Common myeloid progenitor, CD34-positive (primary cell): ENCODE data around the gene FAM163B.
A peak's percentile ranks its signal among the peaks of the same experiment; 100 is the strongest.

Experiments used
- CTCF ChIA-PET: fragments of 350-600 bp; sonication (Branson Sonifier 250); formaldehyde crosslinking; loops from one replicate; lab custom pipeline; 2021; ENCODE audit warnings: antibody characterized with exemption; lab: Charles Lee
- POLR2A ChIA-PET: fragments of 350-600 bp; sonication (Branson Sonifier 250); formaldehyde crosslinking; loops from one replicate; lab custom pipeline; 2021; ENCODE audit warnings: antibody characterized with exemption; lab: Charles Lee
- DNase-seq, 3 donors: peaks; one replicate each; pipeline versions ENCODE4 v3.0.0 to v3.0.0-alpha.2; 2013
- H3K27ac ChIP-seq, 2 experiments: 1 replicate in 1 of 2; 2 replicates in 1 of 2; pipeline ENCODE4 v1.7.0; 2013; ENCODE audit warnings: inconsistent platforms in 2 of 2, low read length in 2 of 2, mild to moderate bottlenecking in 2 of 2, low read depth in 1 of 2, moderate library complexity in 1 of 2; ENCODE audit not compliant: severe bottlenecking in 2 of 2, insufficient read depth in 1 of 2, poor library complexity in 1 of 2
- H3K27me3 ChIP-seq, 5 experiments: replicated peaks in 2 of 5; 1 replicate in 3 of 5; 2 replicates in 2 of 5; pipeline versions ENCODE4 v1.6.1 to v1.7.0; 2013; ENCODE audit warnings: low read length in 4 of 5, mild to moderate bottlenecking in 2 of 5, moderate library complexity in 2 of 5, inconsistent platforms in 1 of 5; ENCODE audit not compliant: insufficient read depth in 5 of 5, control insufficient read depth in 4 of 5
- H3K36me3 ChIP-seq, 4 experiments: 1 replicate in 2 of 4; 2 replicates in 2 of 4; pipeline versions ENCODE4 v1.6.1 to v1.7.0; 2013; ENCODE audit warnings: low read length in 3 of 4, control low read depth in 1 of 4, mild to moderate bottlenecking in 1 of 4; ENCODE audit not compliant: control insufficient read depth in 4 of 4, insufficient read depth in 4 of 4
- H3K4me1 ChIP-seq, 4 experiments: 1 replicate in 3 of 4; 2 replicates in 1 of 4; pipeline versions ENCODE4 v1.6.1 to v1.7.1; 2013; ENCODE audit warnings: low read length in 3 of 4, mild to moderate bottlenecking in 3 of 4, control low read depth in 1 of 4, inconsistent platforms in 1 of 4, moderate library complexity in 1 of 4; ENCODE audit not compliant: control insufficient read depth in 4 of 4, insufficient read depth in 4 of 4; ENCODE audit errors: control extremely low read depth in 1 of 4
- H3K4me3 ChIP-seq, 7 experiments: 1 replicate in 4 of 7; 2 replicates in 3 of 7; pipeline versions ENCODE4 v1.5.1 to v1.7.0; 2013; ENCODE audit warnings: mild to moderate bottlenecking in 7 of 7, low read length in 6 of 7, moderate library complexity in 6 of 7, inconsistent platforms in 2 of 7, low read depth in 2 of 7, control low read depth in 1 of 7; ENCODE audit not compliant: insufficient read depth in 4 of 7, control insufficient read depth in 1 of 7; ENCODE audit errors: extremely low read depth in 1 of 7
- H3K9me3 ChIP-seq, 5 experiments: 1 replicate in 4 of 5; 2 replicates in 1 of 5; pipeline versions ENCODE4 v1.6.1 to v1.7.1; 2013; ENCODE audit warnings: low read length in 4 of 5, mild to moderate bottlenecking in 2 of 5, inconsistent platforms in 1 of 5, low read depth in 1 of 5, moderate library complexity in 1 of 5; ENCODE audit not compliant: control insufficient read depth in 4 of 5, insufficient read depth in 2 of 5; ENCODE audit errors: control extremely low read depth in 1 of 5
- WGBS: methylation state at CpG from one replicate; pipeline ENCODE4 v1.1.5; 2013; ENCODE audit not compliant: insufficient coverage; 5-methylcytosine and 5-hydroxymethylcytosine counted together

Gene FAM163B

DNA sequence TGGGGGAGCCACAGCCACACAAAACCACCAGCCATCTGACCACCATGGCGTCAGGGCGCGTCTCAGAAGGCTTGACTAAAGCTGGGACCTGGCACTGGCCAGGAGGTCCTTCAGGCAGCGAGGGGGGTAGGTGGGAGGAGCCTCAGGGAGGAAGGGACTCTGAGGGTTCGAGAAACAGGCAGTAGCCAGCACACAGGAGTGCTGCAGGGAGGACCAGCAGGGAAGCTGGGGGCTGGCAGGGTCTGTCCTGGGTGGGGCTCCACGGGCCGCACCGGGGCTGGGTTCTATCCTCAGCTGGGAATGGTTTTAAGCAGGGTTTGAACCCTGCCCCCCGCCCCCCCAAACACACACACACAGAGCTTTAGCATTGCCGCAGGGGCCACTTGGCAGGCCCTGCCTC lies 7.4 kb downstream of the FAM163B start:
- H3K36me3 ChIP-seq, result no peaks in the 10 kb centered on the region
- no peak overlapping the region for H3K4me3 ChIP-seq
- H3K4me1 ChIP-seq, result no peaks in the 10 kb centered on the region
- no peak for DNase-seq
- 100% methylated on average over 1 of the region's 10 CpGs for WGBS
- H3K27me3 ChIP-seq, result peaks cover 0 to 38% (median 2%) of the 10 kb centered on the region in 5 experiments
- no peak overlapping the region for H3K27ac ChIP-seq
- ChIA-PET CTCF (interaction anchor here (1.1 to 1.5 kb wide), 2 partner anchors 125 to 141 kb away, joined by 3 to 5 read pairs; no protein-coding TSS in a partner anchor), POLR2A (interaction anchor here (0.6 kb wide), 1 partner anchor 316 kb away, joined by 3 read pairs; no protein-coding TSS in a partner anchor)
- peaks cover 3 to 22% (median 13%) of the 10 kb centered on the region in 5 experiments for H3K9me3 ChIP-seq

DNA sequence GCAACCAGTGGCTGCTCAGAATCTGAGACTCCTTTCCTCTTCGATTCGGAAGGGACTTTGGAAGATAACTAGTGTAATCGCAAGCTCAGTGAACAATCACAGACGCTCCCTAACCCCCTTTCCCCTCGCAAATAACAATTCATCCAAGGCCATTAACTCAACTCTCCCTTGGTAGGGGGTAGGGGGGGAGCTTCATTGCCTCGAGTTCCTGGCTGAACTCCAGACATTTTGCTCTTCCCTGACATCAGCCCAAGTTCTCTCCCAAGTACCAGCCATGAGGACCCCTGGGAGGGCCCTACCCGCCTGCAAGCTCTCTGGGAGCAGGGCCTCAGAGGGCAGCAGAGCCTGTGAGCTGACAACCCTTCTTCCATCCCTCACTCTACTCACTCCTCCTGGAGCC lies 8.4 kb downstream of the FAM163B start:
- CTCF ChIA-PET, result interaction anchor here (1.1 kb wide), 1 partner anchor 126 kb away, joined by 3 read pairs; no protein-coding TSS in a partner anchor
- H3K27ac ChIP-seq, result no peak overlapping the region
- H3K36me3 ChIP-seq, result no peaks in the 10 kb centered on the region
- H3K4me3 ChIP-seq, result no peak overlapping the region
- no peaks in the 10 kb centered on the region for H3K4me1 ChIP-seq
- no peak for DNase-seq
- peaks cover 3 to 30% (median 20%) of the 10 kb centered on the region in 5 experiments for H3K9me3 ChIP-seq
- WGBS, result 93% methylated on average over 2 of the region's 7 CpGs
- peaks cover 0 to 28% (median 2%) of the 10 kb centered on the region in 5 experiments for H3K27me3 ChIP-seq
- POLR2A ChIA-PET, result no interaction called here

DNA sequence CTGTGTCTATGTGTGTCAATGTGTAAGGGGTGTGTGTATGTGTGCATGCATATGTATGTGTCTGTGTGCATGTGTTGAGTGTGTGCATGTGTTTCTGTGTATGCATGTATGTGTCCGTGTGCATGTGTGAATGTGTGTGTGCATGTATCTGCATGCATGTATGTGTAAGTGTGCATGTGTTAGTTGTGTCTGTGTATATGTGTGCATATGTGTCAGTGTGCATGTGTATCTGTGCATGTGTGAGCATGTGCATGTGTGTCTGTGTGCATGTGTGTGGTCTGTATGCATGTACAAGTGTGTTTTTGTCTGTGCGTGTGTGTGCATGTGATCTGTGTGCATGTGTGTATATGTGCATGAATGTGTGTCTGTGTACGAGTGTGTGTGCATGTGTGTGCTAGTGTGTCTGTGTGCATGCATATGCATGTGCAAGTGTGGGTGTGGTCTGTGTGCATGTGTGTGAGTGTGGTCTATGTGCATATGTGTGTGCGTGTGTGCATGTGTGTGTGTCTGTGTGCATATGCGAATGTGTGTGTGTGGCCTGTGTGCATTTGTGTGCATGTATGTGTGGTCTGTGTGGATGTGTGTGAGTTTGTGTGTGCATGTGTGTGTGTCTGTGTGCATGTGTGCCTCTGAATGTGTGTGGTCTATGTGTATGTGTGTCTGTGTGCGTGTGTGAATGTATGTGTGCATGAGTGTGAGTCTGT lies 9.6 kb downstream of the FAM163B start:
- WGBS, result 100% methylated on average over 4 of the region's 6 CpGs
- no peaks in the 10 kb centered on the region for H3K4me1 ChIP-seq
- peaks cover 0 to 17% (median 2%) of the 10 kb centered on the region in 5 experiments for H3K27me3 ChIP-seq

DNA sequence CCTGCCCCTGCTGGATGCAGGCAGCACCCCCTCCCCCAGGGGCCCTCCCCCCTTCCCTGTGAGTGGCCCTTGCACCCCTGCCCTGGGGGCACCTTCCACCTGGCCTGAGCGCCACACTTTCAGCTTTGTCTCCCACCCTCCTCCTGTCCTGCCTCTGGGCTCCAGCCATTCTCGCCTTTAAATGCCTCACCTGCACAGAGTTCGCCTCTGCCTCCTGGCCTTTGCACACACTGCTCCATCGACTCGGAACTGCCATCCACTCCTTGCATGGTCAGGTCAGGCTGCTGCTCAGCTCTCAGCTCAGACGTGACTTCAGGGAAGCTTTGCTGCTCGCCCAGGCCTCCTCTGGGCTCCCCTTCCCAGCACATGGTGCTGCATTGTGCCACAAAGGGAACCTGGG lies 10.2 kb downstream of the FAM163B start:
- Histone ChIP-seq H3K9me3 (peaks cover 3 to 30% (median 20%) of the 10 kb centered on the region in 5 experiments), H3K27ac (no peak overlapping the region), H3K27me3 (peaks cover 0 to 16% (median 2%) of the 10 kb centered on the region in 5 experiments), H3K4me1 (no peaks in the 10 kb centered on the region), H3K4me3 (no peak overlapping the region), H3K36me3 (no peaks in the 10 kb centered on the region)
- ChIA-PET POLR2A (no interaction called here), CTCF (no interaction called here)
- no peak for DNase-seq
- WGBS, result 100% methylated on average over 6 of the region's 7 CpGs

More for the DNA sequence above, 9.6 kb downstream of the FAM163B start:
- no peak overlapping the region for H3K27ac ChIP-seq
- H3K4me3 ChIP-seq, result no peak overlapping the region
- ChIA-PET POLR2A (no interaction called here), CTCF (no interaction called here)
- no peaks in the 10 kb centered on the region for H3K36me3 ChIP-seq
- no peak for DNase-seq
- peaks cover 3 to 30% (median 20%) of the 10 kb centered on the region in 5 experiments for H3K9me3 ChIP-seq

DNA sequence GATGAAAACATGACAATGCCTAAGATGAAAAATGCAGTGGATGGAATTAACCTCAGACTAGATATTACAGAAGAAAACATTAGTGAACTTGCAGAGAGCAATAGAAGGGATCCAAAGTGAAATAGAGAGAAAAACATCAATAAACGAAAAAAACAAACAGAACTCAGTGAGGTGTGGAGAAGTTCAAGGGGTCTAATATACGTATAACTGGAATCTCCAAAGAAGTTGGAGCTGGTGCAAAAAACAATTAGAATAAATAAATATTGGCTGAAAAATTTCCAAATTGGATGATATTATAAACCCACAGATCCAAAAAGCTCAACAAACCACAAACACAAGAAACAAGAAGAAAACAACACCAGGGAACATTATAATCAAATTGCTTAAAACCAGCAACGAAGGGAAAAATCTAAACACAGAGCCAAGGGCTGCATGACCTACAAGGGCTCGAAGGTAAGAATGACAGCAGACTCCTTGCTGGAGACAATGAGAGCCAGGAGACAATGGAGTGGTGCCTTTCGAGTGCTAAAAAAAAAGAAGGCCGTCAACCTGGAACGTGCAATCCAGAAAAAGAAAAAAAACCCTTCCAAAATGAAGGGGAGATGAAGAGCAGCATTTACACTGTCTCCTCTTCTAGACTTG lies 11.8 kb downstream of the FAM163B start:
- Histone ChIP-seq H3K27me3 (peaks cover 0 to 6% (median 2%) of the 10 kb centered on the region in 5 experiments), H3K4me1 (no peaks in the 10 kb centered on the region), H3K36me3 (no peaks in the 10 kb centered on the region), H3K27ac (no peak overlapping the region), H3K4me3 (no peak overlapping the region), H3K9me3 (peaks cover 3 to 30% (median 20%) of the 10 kb centered on the region in 5 experiments)
- ChIA-PET CTCF (interaction anchor here (1.0 to 1.2 kb wide), 2 partner anchors 122 to 129 kb away, joined by 3 read pairs; no protein-coding TSS in a partner anchor), POLR2A (no interaction called here)
- DNase-seq, result peak; percentile 27 to 56 (median 49)
- 83% methylated on average over 3 of the region's 7 CpGs for WGBS

DNA sequence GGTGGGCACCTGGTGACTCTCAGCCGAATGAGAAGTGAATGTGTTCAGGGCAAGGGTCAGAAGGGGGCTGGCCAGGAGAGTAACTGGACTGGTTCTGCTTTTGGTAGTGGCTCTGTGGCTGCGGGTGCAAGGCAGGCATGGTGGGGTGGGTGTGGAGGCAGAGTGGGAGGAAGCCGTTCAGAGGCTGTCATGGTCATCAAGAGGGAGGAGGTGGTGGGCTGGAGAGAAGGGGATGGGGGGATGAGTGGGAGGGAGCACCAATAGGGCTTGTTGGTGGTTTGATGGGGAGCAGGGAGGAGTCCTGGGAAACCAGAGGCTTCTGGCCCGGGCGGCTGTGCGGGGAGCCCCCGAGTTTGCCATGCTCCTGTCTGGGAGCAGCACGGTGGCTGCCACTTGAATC lies 13.3 kb downstream of the FAM163B start:
- H3K4me1 ChIP-seq, result no peaks in the 10 kb centered on the region
- POLR2A ChIA-PET, result no interaction called here
- H3K27ac ChIP-seq, result no peak overlapping the region
- no peak overlapping the region for H3K4me3 ChIP-seq
- WGBS, result 71% methylated on average over 3 of the region's 8 CpGs
- peaks cover 3 to 30% (median 20%) of the 10 kb centered on the region in 5 experiments for H3K9me3 ChIP-seq
- H3K27me3 ChIP-seq, result peaks cover 0 to 1% (median 0%) of the 10 kb centered on the region in 5 experiments
- DNase-seq, result no peak
- H3K36me3 ChIP-seq, result no peaks in the 10 kb centered on the region
- CTCF ChIA-PET, result no interaction called here

DNA sequence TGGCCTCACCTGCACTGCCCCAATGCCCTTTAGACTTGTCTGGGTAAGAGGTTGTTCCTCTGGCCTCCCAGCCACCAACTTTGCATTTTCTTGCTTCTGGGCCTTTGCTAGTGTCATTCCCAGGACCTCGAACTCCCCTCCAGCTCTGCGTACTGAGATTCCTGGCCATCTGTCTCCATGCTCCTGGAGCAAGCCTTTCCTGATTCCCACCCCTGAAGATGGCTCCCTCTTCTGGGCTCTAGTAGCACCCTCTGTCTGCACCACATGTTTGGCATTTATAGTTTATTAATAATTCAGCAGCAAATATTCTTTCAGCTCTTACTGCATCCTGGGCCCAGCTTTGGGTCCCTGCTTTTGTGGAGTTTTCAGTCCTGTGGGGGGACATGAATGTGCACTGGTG lies 14.9 kb downstream of the FAM163B start:
- no peak for DNase-seq
- H3K36me3 ChIP-seq, result no peaks in the 10 kb centered on the region
- H3K9me3 ChIP-seq, result peaks cover 3 to 30% (median 20%) of the 10 kb centered on the region in 5 experiments
- CTCF ChIA-PET, result no interaction called here
- peaks cover 0 to 10% (median 0%) of the 10 kb centered on the region in 5 experiments for H3K27me3 ChIP-seq
- POLR2A ChIA-PET, result no interaction called here
- WGBS, result no CpG with 5 or more reads among the region's 2 CpGs
- H3K27ac ChIP-seq, result no peak overlapping the region
- no peaks in the 10 kb centered on the region for H3K4me1 ChIP-seq
- H3K4me3 ChIP-seq, result no peak overlapping the region
